T-helper 2 cell (primary cell): ENCODE results near the gene ZNF408.
"Not testable (repeated sequence)": the region's sequence is repeated elsewhere in the genome, so short reads cannot be mapped to it uniquely, and the experiment has no call there.

Experiments used
- DNase-seq, 5 experiments: peaks; one replicate each; pipeline versions ENCODE4 v3.0.0 to v3.0.0-alpha.2; 2012 to 2022
- total RNA-seq, 2 donors: gene quantifications; one replicate each; lab custom pipeline; 2026; lab: John Stamatoyannopoulos, UW

Gene ZNF408
- total RNA-seq = 9.3 to 12.5 reads per million in 2 donors

DNA sequence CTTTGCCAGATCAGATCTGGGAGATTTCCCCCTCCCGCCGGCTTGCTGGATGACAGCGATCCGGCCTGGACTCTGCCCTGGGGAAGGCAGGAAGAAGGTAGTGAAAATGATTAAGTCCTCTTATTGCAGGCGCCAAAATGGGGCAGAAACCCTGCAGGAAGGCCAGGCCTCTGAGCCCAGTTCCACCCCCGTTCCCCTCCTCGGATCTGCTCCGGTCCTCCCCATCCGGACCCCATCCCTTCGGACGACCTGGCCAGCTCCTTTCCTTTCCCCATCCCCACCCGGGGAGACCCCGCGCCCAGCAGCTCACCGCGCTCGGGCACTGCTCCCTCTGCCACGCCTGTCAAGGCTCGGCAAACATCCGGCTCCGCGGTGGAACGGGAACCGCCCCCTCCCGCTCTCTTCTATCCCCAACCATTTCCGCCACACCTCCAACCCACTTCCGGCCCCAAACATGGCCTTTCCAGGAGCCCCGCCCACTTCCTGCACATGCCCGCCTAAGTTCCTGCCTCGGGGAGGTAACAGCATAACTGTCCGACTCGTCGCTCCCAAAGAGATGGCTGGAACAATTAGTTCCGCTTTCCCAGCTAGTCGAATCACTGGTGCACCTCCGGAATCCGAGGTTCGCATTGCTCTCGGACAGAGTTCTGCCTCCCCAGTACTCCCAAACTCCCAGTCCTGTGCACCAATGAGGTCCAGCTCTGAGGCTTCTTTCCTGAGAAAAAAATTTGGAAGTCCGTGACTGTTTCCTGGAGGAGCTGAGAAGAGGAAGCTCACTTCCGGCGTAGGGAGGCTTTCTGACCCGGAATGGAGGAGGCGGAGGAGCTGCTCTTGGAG is at the start of gene ZNF408, which contains the start of gene ARHGAP1:
TSS of gene ZNF408 (plus strand) at position 791 of the 837 bp plus-strand sequence. CDS start at position 808, 17 bp downstream.
TSS of gene ARHGAP1 (minus strand) at position 379 of the 837 bp plus-strand sequence. CDS start 4,512 bp downstream, outside the sequence.
- DNase-seq = peak; percentile 97 to 99 (median 99)

DNA sequence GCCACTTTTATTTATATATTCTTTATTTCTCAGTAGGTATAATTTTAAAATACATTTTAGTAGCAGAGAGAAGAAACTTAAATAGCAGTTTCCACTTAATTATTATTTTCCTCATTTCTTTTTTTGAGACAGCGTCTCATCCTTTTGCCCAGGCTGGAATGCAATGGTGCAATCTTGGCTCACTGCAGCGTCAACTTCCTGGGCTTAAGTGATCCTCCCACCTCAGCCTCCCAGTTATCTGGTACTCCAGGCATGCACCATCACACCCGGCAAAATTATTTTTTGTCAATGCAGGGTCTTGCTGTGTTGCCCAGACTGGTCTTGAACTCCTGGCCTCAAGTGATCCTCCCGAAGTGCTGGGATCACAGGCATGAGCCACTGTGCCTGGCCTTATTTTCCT is 45.2 kb upstream of the ZNF408 start:
- no peak for DNase-seq

DNA sequence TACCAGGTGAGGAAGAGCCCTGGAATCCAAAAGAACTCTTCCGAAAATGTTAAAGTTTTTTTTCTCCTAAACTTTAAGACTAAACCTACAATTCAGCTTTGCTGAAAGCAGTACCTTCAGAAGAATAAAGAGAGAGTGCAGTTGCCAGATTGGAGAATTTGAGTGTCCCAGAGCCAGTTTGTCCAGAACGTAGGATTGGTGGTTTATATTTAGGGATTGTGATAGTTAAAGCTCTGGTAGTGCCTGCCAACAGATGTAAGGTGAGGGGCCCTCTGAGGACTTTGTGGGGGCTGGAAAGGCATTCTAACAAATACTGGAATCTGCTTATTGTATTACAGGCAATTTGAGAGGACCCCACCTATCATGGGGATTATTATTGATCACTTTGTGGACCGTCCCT is 43.6 kb upstream of the ZNF408 start:
- no peak for DNase-seq

DNA sequence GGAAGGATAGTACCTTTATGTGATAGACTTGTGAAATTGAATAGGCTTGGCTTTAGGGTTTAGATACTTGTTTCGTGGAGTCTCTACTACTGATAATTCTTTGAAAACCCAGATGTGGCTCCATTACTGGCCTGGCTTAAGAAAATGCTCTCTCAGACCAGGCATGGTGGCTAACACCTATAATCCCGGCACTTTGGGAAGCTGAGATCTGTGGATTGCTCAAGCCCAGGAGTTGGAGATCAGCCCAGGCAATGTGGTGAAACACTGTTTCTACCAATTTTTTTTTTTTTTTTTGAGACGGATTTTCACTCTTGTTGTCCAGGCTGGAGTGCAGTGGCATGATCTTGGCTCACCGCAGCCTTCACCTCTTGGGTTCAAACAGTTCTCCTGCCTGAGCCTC is 42.6 kb upstream of the ZNF408 start:
- no peak for DNase-seq

DNA sequence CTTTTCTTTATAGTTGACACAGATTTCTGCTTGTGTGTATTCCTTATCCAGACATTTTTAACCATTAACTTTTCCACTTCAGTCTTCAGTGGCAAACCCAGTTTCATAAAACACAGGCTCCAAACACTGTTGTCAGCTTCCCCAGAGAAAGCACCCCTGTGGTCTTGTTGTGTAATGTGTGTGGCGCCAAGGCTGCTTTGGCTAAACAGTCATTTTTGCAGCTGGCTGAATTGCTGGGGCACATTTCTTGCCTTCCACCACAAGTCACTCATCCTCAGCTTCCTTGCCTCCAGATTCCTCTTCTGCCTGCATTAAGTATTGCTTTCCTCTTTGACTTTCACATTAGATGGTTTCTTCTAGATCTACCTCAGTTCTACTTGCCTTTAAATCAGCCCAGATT is 40.9 kb upstream of the ZNF408 start:
- no peak for DNase-seq

DNA sequence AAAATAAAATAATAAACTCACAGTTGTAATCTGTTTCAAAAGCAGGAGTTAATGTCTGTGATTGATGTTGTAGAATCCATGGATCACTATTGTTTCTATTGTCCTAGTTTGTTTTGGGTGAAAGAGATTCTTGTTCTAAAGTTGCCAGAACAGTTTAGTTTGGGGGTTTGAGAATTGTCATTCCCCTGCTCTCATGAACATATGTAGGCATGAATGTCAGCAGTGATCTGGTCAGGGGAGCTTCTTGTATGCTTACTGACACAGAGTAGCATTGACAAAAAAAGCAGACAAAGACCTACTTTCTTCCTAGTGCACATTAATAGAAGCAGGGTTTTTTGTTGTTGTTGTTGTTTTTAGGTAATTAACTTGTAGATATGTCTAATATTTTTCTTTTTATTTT is 39.0 kb upstream of the ZNF408 start:
- DNase-seq = no peak

DNA sequence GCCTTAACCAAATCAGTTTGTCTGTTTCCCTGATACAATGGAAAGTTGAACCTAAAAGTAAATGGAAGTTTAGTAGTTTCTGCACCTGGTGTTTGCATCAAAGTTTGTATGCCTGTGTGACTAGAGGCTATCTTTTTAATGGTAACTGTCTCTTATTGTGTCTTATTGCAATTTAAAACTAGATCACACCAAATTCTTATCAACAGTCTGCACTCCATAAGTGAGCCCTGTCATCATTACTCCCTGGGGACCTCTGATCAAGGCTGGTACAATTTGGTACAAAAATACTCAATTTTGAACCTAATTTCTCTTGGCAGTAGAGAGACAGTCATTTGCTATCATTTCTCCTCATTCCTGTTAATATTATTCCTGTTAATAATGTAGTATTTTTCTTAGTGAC is 38.5 kb upstream of the ZNF408 start:
- no peak for DNase-seq

DNA sequence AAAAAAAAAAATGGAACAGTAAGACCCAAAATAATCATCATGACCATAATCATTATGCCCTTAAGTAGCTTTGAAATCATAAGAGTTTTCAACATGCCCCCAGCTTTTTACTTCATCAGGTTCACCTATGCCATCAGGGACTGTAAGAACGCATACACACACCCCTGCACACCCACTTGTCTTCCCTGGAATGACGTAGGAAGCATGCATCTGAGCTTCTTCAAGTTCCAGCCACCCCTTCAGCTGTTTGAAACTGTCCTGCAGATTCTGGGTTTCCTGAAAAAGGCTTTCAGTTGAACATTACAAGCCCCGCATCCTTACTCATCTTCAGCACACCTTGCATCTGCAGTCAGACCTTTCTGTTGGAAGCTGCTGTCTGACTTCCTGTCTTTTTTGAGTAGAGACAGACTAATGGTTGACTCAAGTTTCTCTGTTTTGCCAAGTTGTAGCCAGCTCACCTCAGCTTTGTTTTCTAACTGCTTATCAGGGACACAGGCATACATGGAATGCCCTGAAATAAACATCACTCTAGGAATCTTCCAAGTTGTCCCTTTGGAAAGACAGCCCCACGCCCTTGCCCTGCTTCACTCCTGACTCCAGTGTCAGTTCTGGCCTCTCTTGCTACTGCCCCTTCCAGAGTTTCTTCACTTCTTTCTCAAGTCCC is 37.4 kb upstream of the ZNF408 start:
- no peak for DNase-seq

DNA sequence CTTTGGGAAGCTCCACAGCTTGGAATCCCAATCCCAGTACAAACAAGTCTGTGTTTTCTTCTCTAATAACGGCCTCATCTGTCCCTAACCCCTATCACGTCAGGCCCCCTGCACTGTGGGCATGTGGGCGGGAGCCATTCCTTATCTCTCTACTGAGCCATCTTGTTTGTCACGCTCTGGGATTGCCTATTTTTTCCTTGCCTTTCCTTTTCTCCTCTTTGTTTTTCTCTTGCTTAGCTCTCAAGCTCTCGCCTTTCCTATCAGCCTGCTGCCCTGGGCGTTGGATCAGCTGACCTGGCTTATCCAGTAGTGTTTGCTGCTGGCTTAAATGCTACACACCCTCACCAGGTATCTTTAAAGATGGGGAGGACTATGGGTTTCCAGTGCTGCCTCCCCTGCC is 36.2 kb upstream of the ZNF408 start:
- DNase-seq = no peak

DNA sequence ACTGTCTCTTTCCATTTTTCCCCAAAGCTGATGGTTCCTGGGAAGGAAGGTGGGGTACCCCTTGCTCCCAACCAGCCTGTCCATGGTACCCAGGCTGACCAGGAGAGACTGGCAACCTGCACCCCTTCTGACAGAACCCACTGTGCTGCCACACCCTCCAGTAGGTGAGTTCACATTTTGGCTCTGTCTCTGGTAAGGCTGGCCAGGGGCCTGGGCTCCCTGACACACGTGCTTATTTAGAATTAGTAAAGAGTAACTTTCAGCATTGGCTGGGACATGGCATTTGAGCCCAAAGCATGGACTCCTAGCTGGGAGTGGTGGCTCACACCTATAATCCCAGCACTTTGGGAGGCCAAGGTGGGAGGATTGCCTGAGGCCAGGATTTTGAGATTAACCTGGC is 35.5 kb upstream of the ZNF408 start:
- DNase-seq = no peak

DNA sequence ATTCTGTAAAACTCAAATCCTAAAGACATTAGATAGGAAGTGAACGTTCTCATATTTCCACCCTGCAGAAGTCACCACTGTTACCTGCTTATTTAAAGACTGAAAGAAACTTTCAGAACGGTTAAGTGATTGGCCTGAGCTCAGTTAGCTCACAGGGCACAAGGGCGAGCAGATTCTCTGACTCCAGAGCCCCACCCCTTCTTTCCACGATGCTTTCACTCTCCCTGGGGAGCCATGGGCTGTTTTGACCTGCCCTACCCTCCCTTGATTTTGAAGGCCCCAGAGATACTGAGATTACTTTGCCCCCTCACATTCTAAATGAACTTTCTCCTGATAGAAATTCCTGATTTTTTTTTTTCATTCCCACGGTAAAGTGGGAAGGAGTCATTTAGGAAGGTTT is 34.3 kb upstream of the ZNF408 start:
- no peak for DNase-seq

DNA sequence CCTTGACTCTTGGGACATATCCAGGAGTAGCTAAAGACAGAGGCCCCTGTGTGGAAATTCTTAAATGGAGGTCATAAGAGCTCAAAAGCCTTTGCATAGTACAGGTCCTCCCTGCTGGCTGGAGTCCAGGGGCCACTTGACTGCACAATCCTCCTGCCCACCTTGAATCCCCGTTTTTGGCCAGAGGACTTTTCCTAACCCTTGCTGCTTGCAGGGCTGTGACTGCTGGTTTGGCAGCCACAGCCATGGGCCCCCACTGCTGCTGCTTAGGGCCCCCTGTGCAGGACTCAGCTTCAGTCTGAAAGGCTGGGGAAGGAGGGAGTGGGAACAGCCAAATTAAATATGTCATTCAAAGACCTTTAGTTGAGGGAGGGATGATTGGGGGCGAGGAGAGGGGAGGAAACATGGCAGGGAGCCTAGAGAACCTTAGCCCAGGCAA is 33.8 kb upstream of the ZNF408 start:
- no peak for DNase-seq

DNA sequence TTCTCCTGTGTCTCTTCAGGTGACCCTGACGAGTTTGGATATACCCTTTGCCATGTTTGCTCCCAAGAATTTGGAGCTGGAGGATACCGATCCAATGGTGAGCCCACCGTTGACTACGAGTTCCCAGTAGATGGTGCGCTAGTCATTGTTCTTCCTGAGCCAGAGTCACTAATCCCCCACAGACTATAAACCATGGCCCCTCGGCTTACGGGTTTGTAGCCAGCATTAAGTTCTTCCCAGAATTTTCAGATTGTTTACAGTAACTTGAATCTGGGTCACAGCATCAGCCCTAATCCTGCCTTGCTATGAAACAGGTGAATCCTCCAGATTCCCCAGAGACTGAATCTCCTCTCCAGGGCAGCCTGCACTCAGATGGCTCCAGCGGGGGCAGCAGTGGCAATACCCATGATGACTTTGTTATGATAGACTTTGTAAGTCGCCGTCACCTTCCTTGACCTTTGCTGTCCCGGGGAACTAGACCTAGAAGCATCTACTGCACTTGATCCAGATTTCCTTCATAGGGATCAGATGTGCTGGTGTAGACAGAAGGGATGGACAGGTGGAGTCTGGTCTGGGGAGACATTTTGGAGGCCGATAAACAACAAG is 32.2 kb upstream of the ZNF408 start:
- DNase-seq = no peak

DNA sequence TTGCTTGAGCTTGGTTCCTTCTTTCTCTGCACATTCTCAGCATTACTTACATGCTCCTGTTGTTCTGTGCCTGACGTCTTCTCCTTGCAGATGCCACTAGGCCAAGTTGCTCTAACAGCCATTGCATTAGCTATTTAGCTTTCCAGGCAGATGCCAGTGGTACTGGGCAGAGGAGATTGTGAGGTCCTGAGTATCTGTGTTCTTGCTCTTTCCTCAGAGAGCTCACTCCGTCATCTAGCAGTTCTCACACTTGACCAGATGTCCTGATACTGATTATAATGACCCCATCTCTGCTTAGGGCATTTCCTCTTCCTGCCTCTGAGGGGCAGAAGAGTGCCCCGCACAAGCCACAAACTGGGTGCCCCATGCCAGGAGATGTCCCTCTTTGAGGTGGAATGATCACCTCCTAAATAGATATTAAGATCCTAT is 31.1 kb upstream of the ZNF408 start:
- DNase-seq = peak in 1 of 5 experiments; percentile 26

DNA sequence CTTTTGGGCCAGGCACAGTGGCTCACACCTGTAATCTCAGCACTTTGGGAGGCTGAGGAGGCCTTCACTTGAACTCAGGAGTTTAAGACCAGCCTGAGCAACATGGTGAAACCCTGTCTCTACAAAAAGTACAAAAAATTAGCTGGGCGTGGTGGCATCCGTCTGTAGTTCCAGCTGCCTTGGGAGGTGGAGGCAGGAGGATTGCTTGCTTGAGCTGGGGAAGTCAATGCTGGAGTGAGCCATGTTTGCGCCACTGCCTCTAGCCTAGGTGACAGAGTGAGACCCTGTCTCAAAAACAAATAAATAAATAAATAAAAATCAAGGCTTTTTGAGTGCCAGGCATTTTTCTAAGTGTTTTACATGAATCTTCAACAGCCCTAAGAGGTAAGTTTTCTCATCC is 30.3 kb upstream of the ZNF408 start:
- DNase-seq = not testable (repeated sequence)

DNA sequence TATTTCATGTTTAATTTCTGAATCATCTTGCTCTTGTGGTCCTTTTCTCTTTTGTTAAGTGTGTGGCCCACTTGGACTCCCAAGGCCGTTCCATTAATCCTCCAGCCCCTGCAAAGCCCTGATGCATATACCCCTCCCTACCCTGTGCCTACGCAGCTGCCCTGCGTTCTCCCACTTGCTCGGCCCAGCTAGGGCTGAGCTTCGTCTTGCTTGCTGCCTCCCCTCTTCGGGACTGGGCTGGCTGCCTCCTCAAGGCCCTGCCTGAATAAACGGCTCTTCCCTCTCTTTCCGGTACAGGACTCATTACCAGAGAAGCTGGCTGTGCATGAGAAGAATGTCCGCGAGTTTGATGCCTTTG is 28.9 kb upstream of the ZNF408 start:
- DNase-seq = no peak

DNA sequence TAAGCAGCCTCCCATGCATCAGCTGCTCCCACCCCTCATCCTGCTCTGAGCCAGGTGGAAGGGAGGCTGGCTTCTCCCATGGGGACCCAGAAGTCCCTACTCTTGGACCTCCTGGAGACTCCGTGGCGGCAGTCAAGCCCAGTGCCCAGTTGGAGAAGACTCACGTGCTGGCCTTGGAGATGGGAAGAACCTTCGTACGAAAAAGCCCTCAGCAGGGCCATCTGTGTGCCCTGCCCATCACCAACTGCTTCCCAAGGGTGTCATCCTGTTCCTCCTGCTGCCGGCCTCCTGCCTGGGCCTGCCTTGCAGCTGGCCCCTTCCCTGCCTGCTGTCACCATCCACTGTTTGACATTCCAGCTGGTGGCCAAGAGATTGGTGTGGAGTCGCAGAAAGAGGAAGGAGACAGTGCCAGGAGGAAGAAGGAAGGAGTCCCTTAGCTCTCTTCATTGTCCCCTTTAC is 28.4 kb upstream of the ZNF408 start:
- DNase-seq = no peak

DNA sequence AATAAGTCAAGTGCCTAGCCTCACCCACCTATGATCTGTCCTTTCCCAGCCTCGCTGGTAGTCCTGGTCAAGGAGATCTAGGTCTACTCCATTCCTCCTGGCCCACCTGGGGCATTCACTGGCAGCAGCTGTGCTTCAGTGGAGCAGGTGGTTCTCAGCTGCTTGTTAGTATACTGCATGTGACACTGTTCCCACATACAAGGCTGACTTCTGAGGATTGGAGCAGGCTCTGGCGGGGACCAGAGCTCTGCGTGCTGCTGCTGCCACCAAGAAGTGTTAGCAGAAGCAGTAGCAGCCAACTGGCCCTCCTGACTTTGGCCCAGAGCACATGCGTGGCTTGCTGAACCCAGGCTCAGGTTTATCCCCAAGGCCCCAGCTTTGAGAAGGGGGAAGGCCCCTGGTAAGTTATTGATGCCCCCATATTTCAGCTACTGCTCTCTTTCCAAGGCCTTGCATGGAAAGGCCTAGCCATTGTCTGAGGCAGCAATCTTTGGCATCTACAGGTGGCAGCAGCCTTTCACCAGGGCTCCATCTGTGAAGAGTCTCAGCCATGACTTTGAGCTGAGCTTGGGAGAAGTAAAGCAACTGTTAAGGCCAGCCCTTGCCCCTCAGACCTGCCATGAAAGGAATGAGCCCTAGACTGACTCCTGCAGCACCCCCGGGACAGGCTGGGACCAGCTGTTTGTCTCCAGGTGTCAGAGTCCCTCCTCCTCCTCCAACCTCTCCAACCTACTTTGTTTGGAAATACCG is 26.9 kb upstream of the ZNF408 start:
- DNase-seq = no peak

DNA sequence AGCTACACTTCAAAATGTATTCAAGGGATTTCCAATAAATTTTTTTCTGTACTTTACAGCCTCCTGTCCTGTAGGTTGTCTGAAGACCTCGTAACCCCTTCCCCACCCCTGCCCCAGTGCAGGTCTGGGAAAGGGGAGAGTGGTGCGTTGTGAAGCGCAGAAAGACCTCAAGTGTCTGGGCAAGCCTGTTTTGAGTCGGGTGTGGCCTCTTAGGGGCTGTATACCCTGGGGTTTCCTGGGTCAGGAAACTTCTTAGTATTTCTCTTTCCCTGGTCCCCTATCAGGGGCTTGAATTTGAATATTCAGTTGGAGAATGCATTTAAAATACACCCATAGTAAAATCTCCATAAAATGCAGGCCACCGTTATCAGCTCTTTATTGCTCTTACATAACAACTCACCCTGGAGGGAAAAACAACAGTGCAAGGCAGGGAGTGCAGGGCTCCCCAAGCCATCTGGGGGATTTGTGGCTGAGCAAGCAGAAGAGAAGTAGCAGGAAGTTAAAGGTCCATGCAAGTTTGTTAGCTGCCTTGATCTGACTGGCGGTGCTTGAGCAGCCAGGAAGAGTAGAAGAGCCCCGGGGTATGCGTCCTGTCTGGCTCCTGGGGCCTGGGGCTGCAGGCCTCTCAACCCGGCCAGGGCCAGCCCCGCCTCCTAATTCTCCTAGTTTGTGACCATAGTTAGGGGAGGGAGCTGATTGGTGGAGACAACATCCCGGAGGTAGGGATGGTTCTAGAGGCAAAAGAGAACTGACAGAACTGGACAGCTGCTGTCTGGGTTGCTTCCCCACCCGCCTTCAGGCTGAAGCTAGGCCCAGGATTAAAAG is 26.2 kb upstream of the ZNF408 start:
- peak in 2 of 5 experiments; percentile 10 to 46 for DNase-seq

DNA sequence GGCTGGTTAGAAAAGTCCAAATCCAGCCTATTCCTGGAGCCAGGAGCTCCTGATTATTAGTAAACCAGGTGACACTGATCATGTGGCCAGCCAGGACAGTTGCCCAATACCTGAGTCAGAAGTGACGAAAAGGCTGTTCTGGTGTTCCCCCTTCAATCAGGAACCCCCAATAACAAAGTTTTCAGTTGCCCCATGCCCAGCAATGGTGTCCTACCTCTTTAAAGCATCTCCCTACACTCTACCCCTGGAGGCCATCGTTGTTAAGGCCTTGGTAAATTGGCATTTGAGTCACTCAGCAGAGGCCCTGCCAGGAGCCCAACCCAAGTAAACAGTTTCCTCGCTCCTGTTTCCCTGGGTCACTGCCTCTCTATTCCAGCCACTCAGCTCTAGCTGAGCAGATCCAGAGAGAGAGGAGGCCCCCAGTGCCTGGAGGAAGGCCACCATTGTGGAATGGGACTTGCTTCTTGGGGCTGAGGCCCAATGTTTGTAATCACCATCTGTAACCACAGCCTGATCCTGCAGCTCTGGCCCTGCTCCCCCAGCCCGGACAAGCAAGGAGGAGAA is 25.5 kb upstream of the ZNF408 start:
- DNase-seq = no peak

DNA sequence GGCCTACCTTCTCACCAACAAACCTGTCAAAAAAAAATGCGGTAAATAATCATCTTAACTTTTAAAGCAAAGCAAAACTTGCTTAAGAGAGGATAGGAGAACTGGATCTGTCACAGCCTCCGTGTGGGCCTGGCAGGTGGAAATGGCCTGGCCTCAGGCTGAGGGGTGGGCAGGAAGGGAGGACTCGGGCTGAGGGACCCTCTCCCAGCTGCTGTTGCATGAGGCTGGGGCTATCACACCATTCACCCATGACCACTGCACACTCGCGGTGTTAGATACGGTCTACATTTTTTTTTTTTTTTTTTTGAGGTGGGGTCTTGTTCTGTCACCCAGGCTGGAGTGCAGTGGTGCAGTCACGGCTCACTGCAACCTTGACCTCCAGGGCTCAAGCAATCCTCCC is 24.9 kb upstream of the ZNF408 start:
- no peak for DNase-seq
